Tibial nerve (tissue), 4 donors: ENCODE data around the gene STON2.
"Not testable (repeated sequence)": the region's sequence is repeated elsewhere in the genome, so short reads cannot be mapped to it uniquely, and the experiment has no call there.

Experiments used
- EP300 ChIP-seq, 2 donors: sonication (generic); formaldehyde crosslinking; IDR thresholded peaks; one replicate each; pipeline ENCODE4 v1.6.1; 2017; ENCODE audit warnings: antibody characterized with exemption in 2 of 2, mild to moderate bottlenecking in 1 of 2
- POLR2A ChIP-seq, 2 donors: fragments of 450-650 bp; IDR thresholded peaks; one replicate each; pipeline ENCODE4 v1.6.1; 2017; ENCODE audit warnings: antibody characterized with exemption in 2 of 2, mild to moderate bottlenecking in 2 of 2, moderate library complexity in 2 of 2
- TF ChIP-seq, protein P1 (sequence below), 5 experiments: fragments of 200-600 bp in 3 of 5; fragments of 450-650 bp in 2 of 5; sonication (generic) in 3 of 5; IDR thresholded peaks; one replicate each; pipeline ENCODE4 v1.5.1; 2016 to 2019; ENCODE audit warnings: antibody characterized with exemption in 5 of 5, mild to moderate bottlenecking in 3 of 5, moderate library complexity in 2 of 5

DNA sequence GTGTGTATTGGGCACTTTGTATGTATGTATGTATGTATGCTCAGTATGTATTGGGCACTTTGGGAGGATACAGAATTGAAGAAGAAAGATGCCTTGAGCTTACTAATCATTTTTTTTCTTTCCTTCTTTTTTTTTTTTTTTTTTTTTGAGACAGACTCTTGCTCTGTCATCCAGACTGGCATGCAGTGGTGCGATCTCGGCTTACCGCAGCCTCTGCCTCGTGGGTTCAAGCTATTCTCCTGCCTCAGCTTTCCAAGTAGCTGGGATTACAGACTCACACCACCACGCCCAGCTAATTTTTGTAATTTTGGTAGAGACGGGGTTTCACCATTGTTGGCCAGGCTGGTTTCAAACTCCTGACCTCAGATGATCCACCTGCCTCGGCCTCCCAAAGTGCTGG lies 176.3 kb downstream of the STON2 start:
- TF ChIP-seq EP300, POLR2A (IDR thresholded peaks at IDR 0.05): not testable (repeated sequence)
- TF ChIP-seq, protein P1, sequence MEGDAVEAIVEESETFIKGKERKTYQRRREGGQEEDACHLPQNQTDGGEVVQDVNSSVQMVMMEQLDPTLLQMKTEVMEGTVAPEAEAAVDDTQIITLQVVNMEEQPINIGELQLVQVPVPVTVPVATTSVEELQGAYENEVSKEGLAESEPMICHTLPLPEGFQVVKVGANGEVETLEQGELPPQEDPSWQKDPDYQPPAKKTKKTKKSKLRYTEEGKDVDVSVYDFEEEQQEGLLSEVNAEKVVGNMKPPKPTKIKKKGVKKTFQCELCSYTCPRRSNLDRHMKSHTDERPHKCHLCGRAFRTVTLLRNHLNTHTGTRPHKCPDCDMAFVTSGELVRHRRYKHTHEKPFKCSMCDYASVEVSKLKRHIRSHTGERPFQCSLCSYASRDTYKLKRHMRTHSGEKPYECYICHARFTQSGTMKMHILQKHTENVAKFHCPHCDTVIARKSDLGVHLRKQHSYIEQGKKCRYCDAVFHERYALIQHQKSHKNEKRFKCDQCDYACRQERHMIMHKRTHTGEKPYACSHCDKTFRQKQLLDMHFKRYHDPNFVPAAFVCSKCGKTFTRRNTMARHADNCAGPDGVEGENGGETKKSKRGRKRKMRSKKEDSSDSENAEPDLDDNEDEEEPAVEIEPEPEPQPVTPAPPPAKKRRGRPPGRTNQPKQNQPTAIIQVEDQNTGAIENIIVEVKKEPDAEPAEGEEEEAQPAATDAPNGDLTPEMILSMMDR (IDR thresholded peaks at IDR 0.05) = not testable (repeated sequence)
